HG03135 (cell line): ENCODE data around the gene AGTPBP1.
"Not testable (repeated sequence)": the region's sequence is repeated elsewhere in the genome, so short reads cannot be mapped to it uniquely, and the experiment has no call there.

Source experiments
- ATAC-seq: cut with Tn5 transposase; IDR thresholded peaks from one replicate; pipeline ENCODE4 v1.9.1; 2021; ENCODE audit warnings: mild to moderate bottlenecking, moderate library complexity; ENCODE audit not compliant: unreplicated experiment

Gene AGTPBP1, protein sequence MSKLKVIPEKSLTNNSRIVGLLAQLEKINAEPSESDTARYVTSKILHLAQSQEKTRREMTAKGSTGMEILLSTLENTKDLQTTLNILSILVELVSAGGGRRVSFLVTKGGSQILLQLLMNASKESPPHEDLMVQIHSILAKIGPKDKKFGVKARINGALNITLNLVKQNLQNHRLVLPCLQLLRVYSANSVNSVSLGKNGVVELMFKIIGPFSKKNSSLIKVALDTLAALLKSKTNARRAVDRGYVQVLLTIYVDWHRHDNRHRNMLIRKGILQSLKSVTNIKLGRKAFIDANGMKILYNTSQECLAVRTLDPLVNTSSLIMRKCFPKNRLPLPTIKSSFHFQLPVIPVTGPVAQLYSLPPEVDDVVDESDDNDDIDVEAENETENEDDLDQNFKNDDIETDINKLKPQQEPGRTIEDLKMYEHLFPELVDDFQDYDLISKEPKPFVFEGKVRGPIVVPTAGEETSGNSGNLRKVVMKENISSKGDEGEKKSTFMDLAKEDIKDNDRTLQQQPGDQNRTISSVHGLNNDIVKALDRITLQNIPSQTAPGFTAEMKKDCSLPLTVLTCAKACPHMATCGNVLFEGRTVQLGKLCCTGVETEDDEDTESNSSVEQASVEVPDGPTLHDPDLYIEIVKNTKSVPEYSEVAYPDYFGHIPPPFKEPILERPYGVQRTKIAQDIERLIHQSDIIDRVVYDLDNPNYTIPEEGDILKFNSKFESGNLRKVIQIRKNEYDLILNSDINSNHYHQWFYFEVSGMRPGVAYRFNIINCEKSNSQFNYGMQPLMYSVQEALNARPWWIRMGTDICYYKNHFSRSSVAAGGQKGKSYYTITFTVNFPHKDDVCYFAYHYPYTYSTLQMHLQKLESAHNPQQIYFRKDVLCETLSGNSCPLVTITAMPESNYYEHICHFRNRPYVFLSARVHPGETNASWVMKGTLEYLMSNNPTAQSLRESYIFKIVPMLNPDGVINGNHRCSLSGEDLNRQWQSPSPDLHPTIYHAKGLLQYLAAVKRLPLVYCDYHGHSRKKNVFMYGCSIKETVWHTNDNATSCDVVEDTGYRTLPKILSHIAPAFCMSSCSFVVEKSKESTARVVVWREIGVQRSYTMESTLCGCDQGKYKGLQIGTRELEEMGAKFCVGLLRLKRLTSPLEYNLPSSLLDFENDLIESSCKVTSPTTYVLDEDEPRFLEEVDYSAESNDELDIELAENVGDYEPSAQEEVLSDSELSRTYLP

GRCh38 chr9:85741875-85742596 is at the start of gene AGTPBP1:
Gene AGTPBP1, minus strand, starts transcription at chr9:85741954. Its CDS starts 29,421 bp downstream, at chr9:85712533.
- ATAC-seq, result peak; percentile 84

GRCh38 chr9:85786116-85786515 is 44.4 kb upstream of the AGTPBP1 start:
- ATAC-seq, result not testable (repeated sequence)

- not testable (repeated sequence) for ATAC-seq
Measured at GRCh38 chr9:85773844-85774243, 32.1 kb upstream of the AGTPBP1 start.

DNA sequence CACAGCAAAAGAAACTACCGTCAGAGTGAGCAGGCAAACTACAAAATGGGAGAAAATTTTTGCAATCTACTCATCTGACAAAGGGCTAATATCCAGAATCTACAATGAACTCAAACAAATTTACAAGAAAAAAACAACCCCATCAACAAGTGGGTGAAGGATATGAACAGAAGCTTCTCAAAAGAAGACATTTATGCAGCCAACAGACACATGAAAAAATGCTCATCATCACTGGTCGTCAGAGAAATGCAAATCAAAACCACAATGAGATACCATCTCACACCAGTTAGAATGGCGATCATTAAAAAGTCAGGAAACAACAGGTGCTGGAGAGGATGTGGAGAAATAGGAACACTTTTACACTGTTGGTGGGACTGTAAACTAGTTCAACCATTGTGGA is 20.0 kb upstream of the AGTPBP1 start:
- ATAC-seq, result not testable (repeated sequence)

DNA sequence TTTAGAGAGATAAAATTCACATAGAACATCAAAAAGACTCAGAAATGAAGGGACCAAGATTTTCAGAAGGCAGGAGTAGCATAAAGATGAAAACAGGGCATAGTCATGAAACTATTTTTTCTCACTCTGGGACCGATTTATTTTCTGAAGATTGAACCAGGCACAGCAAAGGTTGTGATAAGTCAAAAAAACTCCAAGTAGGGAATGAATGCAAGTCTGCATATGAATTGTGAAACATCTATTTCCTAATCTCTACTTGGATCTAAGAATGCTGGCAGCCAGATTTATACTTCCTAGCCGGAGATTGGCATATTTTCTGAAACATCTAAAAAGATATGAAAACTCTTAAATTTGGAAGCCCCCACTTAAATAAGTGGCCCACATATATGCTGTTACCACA is 16.0 kb upstream of the AGTPBP1 start:
- ATAC-seq, result not testable (repeated sequence)

DNA sequence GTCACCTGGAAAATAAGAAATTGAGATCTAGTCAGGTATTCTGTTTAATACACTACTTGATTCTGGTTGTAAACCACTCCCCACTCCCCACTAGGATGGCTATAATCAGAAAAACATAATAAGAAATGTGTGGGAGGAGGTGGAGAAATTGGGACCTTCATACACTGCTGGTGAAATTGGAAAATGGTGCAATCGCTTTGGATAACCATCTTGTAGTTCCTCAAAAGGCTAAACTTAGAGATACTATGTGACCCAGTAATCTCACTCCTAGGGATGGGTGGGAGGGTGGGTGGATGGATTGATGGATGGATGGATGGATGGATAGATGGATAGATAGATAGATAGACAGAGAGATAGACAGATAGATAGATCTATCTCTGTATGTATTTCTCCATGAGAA is 14.5 kb upstream of the AGTPBP1 start:
- ATAC-seq, result not testable (repeated sequence)

- ATAC-seq, result no peak
Measured at GRCh38 chr9:85746309-85746708, 4.6 kb upstream of the AGTPBP1 start.

DNA sequence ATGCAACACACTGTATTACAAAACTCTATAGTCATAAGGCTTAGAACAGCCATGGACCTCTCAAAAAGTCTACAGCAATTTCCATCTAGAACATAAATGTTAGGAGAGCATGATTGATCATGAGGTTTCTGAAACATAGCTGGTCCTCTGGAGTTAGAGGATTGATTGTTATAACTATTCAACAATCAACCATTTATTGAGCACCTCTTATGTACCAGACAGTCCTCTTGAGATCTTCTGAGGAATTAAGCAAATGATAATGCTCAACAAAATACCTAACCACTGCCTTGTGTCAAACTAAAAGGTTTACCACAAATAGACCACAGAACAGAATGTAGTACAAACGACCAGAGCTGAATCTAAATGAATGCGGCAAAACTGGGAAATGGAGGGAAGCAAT is 3.4 kb upstream of the AGTPBP1 start:
- no peak for ATAC-seq

GRCh38 chr9:85744480-85744879 is 2.7 kb upstream of the AGTPBP1 start:
- no peak for ATAC-seq

DNA sequence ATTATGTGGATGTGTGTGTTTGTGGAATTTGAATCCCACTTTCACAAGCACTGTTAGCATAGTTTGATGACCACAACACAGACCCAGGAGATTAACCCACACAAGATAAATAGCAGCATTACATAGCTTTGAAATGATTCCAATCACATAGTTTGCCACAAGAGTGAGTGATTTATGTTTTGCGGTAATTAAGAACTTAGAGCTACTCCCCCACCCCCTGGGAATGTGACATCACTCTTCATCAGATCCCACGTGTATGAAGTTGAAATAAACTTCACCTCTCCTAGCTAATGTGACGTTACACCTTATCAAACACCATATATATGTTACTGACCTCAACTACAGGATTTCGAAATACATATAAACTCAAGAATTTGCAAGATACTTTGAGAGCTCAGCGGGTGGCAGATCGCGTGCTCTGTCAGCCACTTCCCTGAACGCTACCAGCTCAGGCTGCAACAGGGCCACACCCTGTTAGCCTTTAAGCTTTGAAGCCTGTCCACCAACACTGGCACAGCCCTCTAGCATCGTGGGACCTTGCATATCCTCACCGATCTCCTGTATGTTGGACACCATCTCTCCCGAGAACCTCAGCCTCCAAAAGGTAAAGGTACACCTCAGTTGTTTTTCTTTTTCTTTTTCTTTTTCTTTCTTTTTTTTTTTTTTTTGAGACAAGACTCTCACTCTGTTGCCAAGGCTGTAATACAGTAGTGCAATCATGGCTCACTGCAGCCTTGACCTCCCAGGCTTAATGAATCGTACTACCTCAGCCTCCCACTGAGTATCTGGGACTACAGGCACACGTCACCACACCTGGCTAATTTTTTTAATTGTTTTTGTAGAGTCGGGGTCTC is 1.7 kb upstream of the AGTPBP1 start:
- ATAC-seq, result no peak

DNA sequence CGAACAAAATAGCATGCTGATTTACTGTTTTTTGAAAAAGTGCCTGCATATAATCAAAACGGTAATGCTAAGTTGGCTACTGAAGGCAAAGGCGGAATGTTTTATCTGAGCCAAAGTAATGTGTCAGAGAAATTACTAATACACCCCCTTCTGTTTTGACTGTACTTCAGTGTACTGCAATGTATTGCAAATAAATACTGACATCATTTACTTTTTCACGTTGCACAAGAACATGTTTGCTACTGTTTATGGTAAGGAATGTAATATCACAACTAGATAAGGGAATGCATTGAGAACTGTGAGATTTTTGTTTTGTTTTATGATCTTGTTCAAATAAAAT is 813 bp upstream of the AGTPBP1 start:
- ATAC-seq, result no peak

- ATAC-seq, result peak; percentile 51
Measured at GRCh38 chr9:85741095-85741874, 469 bp downstream of the AGTPBP1 start.

DNA sequence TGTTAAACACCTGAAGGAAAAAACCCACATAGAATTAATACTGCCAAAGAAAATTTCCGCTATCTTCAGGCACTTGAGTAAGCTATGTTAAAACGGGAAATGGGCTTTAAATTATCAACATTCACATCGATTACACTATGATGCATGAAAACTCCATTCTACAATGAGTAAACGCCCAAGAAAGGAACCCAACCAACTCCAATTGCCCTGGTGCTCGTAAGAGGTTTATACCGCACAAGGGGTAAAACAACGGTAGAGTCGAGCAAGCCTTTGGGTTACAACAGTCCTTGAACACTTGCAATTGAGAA is 1.0 kb downstream of the AGTPBP1 start:
- no peak for ATAC-seq

- ATAC-seq, result no peak
Measured at GRCh38 chr9:85738509-85738908, 3.2 kb downstream of the AGTPBP1 start.

DNA sequence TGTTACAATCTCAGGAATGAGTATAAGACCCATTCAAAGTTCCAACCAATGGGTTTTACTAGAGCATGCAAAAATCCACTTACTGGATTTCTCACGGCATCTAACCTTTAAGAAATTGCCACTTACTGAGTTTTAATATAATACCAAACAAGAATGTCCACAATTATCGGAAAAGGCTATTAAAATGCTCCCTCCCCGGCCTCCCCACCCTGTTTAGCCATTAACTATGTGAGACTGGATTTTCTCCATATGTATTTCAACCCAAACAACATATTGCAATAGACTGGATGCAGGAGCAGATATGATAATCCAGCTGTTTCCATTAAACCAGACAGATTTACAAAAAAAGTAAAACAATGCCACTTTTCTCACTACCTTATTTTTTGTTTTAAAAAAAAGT is 4.1 kb downstream of the AGTPBP1 start:
- ATAC-seq, result no peak

- no peak for ATAC-seq
Measured at GRCh38 chr9:85730916-85731630, 10.7 kb downstream of the AGTPBP1 start.

- ATAC-seq, result no peak
Measured at GRCh38 chr9:85729882-85730281, 11.9 kb downstream of the AGTPBP1 start.

GRCh38 chr9:85727500-85727899 is 14.3 kb downstream of the AGTPBP1 start:
- ATAC-seq, result no peak
